Fibroblast of upper back skin (primary cell): ENCODE data around the gene ZNF141.
"Not testable (repeated sequence)": the region's sequence is repeated elsewhere in the genome, so short reads cannot be mapped to it uniquely, and the experiment has no call there.

Experiments used
- DNase-seq: peaks from one replicate; pipeline ENCODE4 v3.0.0-alpha.2; 2013

The ZNF141 gene

GRCh38 chr4:385934-386707 is 48.5 kb downstream of the ZNF141 start:
- no peak for DNase-seq

DNA sequence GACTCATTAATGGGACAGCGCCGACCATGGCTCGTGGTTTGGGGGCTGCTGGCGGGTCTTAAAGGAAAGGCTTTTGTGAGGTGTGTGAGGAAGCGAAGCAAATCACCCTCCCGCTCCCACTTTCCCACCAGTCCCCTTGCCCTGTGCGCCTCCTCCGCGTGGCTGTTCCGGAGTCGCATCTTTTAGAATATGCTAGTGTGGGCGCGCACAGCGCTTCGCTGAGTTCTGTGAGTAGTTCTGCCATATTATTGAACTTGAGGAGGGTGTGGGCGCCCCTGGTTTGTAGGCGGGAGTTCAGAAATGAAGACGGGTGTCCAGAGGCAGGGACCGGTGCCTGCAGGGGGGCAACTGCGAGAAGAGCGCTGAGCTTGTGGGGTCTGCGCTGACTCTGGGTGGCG is 49.1 kb downstream of the ZNF141 start:
- no peak for DNase-seq

GRCh38 chr4:404006-404405 is 66.4 kb downstream of the ZNF141 start:
- no peak for DNase-seq

GRCh38 chr4:408321-408720 is 70.7 kb downstream of the ZNF141 start:
- not testable (repeated sequence) for DNase-seq

- no peak for DNase-seq
Observed at GRCh38 chr4:422587-422986, 85.0 kb downstream of the ZNF141 start.
